ENCODE measurements around the gene PRR5. TPM values are rescaled to one million over a fixed set of nuclear protein-coding genes. Genes with fewer than 3 reads are reported as not detected.

Gene PRR5
- total RNA-seq, 1 donor from 2014 or later: 14.0 TPM

DNA sequence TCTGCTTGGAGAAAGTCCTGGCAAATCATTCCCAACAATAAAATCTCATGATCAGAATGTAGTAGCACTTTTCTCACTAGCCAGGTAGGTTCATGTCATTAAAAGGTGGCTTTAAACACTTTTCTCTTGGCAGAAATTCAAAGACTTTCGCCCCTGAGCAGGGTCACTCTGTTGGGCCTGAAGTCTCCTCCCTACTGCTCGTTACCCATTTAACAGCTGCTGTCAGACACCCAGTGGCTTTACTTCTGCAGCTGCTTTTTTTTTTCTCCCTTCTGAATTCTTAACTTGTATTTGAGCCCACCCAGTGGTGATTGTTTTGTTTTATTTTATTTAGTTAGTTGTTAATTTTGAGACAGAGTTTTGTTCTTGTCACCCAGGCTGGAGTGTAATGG lies 75.4 kb downstream of the PRR5 start:
- no peak for FAIRE-seq

DNA sequence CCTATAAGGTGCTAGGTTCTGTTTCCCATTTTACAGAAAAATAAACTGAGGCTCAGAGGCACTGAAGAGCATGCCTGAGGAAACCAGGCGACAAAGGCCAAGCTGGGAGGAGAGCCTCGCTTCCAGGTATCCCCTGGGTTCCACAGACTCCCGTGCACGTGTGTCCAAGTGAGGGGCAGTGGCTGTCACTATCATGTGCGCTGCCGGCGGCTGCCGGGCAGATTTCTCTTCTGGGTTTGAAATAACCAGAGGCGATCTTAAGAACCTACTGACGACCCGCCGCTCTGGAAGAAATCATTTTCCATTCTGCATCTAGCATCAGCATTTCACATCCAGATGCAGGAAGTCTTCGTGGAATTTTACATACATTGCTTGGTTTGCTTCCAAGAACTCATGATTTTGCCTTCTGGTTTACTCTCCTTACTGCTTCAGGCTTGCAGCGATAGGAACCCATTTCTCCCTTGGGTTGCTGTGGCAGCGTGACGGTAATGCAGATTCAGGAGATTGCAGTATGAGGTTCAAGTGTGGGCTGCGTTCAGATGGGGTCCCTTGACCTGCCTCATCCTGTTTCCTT lies 79.0 kb downstream of the PRR5 start:
- H3K4me3 ChIP-seq (ENCODE audit: low read depth, low read length): no peak overlapping the region
- DNase-seq (ENCODE audit: low read depth) (no peak), FAIRE-seq (peak; percentile 52)
- TF ChIP-seq CTCF (IDR thresholded peaks at IDR 0.05; ENCODE audit: insufficient read depth, low read length, severe bottlenecking): no peak
- no peaks in the 10 kb centered on the region for H3K27me3 ChIP-seq (ENCODE audit: control insufficient read depth, insufficient read depth, low read length)
- peaks cover 2% of the 10 kb centered on the region for H3K36me3 ChIP-seq (ENCODE audit: control insufficient read depth, insufficient read depth, low read length)

More for the DNA sequence above, 75.4 kb downstream of the PRR5 start:
- Histone ChIP-seq H3K27me3 (ENCODE audit: control insufficient read depth, insufficient read depth, low read length) (no peaks in the 10 kb centered on the region), H3K4me3 (ENCODE audit: low read depth, low read length) (no peak overlapping the region), H3K36me3 (ENCODE audit: control insufficient read depth, insufficient read depth, low read length) (peaks cover 2% of the 10 kb centered on the region)
- DNase-seq (ENCODE audit: low read depth): no peak
- TF ChIP-seq CTCF (IDR thresholded peaks at IDR 0.05; ENCODE audit: insufficient read depth, low read length, severe bottlenecking): no peak

DNA sequence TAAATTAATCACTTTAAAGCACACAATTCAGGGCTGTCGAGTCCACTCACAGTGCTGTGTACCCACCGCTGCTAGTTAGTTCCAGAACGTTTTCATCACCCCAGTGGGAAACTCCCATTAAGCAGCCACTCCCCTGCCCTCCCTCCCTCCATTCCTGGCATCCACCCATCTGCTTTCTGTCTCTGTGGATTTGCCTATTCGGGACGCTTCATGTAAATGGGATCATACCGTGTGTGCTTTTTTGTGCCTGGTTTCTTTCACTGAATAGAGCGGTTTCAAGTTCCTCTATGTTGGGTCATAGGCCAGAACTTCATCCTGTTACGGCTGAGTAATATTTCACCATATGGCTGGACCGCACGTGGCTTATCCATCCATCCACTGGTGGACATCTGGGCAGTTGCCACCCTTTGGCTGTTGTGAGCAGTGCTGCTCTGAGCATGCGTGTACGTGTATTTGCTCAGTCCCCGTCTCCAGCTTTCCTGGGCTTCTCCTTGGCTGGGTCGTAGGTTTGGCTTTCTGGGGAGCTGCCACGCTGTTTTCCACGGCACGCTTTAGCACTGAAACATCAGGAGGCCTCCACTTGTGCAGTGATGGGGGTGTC lies 80.5 kb downstream of the PRR5 start:
- no peak for FAIRE-seq

DNA sequence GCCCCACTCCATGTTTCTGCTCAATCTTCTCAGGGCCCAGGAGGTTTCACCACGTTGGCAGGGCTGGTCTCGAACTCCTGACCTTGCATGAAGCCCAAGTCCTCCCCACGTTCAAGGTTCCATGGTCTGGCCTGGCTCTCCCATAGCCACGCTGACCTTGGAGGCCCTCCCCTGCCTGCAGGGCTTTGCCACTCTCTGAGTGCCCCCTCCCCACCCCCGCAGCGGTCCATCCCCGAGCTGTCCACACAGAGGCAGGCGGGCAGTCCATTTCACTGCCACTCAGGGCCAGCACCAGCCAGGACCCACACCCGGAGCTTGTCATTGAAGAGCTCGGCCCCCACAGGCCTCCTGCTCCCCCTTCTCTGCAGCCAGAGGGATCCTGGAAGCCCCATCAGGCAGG lies 81.1 kb downstream of the PRR5 start:
- peaks cover 6% of the 10 kb centered on the region for H3K36me3 ChIP-seq (ENCODE audit: control insufficient read depth, insufficient read depth, low read length)
- no peak overlapping the region for H3K4me3 ChIP-seq (ENCODE audit: low read depth, low read length)
- no peak for DNase-seq (ENCODE audit: low read depth)
- no peaks in the 10 kb centered on the region for H3K27me3 ChIP-seq (ENCODE audit: control insufficient read depth, insufficient read depth, low read length)
- no peak for FAIRE-seq
- no peak for TF ChIP-seq CTCF (IDR thresholded peaks at IDR 0.05; ENCODE audit: insufficient read depth, low read length, severe bottlenecking)

More for the DNA sequence above, 80.5 kb downstream of the PRR5 start:
- Histone ChIP-seq H3K27me3 (ENCODE audit: control insufficient read depth, insufficient read depth, low read length) (no peaks in the 10 kb centered on the region), H3K36me3 (ENCODE audit: control insufficient read depth, insufficient read depth, low read length) (peaks cover 6% of the 10 kb centered on the region), H3K4me3 (ENCODE audit: low read depth, low read length) (no peak overlapping the region)
- no peak for DNase-seq (ENCODE audit: low read depth)
- no peak for TF ChIP-seq CTCF (IDR thresholded peaks at IDR 0.05; ENCODE audit: insufficient read depth, low read length, severe bottlenecking)

DNA sequence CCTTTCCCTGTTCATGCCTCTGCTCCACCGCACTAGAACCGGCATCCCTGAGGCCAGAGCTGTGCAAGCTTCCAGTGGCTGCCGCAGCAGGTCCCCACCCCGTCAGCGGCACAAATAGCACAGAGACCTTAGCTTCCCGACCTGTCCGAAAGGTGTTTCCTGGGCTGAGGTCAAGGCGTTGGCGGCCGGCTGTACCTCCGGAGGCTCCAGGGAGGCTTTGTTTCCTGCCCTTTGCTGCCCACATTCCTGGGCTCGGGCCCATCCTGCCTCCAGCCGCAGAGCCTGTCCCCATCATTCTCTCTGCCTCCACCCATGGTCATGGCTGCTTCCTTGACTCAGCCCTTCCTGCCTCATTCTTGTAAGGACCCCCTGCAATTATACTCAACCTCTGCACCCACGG lies 81.6 kb downstream of the PRR5 start:
- H3K4me3 ChIP-seq (ENCODE audit: low read depth, low read length): no peak overlapping the region
- DNase-seq (ENCODE audit: low read depth) (no peak), FAIRE-seq (no peak)
- peaks cover 6% of the 10 kb centered on the region for H3K36me3 ChIP-seq (ENCODE audit: control insufficient read depth, insufficient read depth, low read length)
- TF ChIP-seq CTCF (IDR thresholded peaks at IDR 0.05; ENCODE audit: insufficient read depth, low read length, severe bottlenecking): no peak
- no peaks in the 10 kb centered on the region for H3K27me3 ChIP-seq (ENCODE audit: control insufficient read depth, insufficient read depth, low read length)

DNA sequence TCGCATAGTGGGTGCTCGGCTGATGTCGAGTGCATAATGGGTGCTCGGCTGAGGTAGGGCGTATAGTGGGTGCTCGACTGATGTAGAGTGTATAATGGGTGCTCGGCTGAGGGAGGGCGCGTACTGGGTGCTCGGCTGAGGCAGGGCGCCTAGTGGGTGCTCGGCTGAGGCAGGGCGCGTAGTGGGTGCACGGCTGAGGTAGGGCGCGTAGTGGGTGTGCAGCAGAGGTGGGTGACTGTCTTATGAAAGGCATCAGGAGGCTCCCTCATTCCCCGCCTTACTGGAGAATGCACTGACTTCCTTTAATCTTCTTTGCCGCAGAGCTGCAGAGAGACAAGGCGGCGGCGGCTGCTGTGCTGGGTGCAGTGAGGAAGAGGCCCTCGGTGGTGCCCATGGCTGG lies 84.1 kb downstream of the PRR5 start:
- Histone ChIP-seq H3K4me3 (ENCODE audit: low read depth, low read length) (no peak overlapping the region), H3K36me3 (ENCODE audit: control insufficient read depth, insufficient read depth, low read length) (peaks cover 6% of the 10 kb centered on the region), H3K27me3 (ENCODE audit: control insufficient read depth, insufficient read depth, low read length) (no peaks in the 10 kb centered on the region)
- no peak for TF ChIP-seq CTCF (IDR thresholded peaks at IDR 0.05; ENCODE audit: insufficient read depth, low read length, severe bottlenecking)
- DNase-seq (ENCODE audit: low read depth) (no peak), FAIRE-seq (no peak)

Data from bronchial epithelial cell (primary cell).